ENCODE measurements around the gene ILDR1.
A peak's percentile ranks its signal among the peaks of the same experiment; 100 is the strongest.

The ILDR1 gene

GRCh38 chr3:122021811-122022401 is at the start of gene ILDR1:
ILDR1 (minus strand) TSS chr3:122022247; CDS start chr3:122022077, 170 bp downstream.
- in situ Hi-C loops (cut with MboI; ENCODE audit: low pct_unique_long_range_greater_than_20kb, low sequenced_read_pairs, unreplicated experiment) = no loop called here
- TF ChIP-seq, protein P1, sequence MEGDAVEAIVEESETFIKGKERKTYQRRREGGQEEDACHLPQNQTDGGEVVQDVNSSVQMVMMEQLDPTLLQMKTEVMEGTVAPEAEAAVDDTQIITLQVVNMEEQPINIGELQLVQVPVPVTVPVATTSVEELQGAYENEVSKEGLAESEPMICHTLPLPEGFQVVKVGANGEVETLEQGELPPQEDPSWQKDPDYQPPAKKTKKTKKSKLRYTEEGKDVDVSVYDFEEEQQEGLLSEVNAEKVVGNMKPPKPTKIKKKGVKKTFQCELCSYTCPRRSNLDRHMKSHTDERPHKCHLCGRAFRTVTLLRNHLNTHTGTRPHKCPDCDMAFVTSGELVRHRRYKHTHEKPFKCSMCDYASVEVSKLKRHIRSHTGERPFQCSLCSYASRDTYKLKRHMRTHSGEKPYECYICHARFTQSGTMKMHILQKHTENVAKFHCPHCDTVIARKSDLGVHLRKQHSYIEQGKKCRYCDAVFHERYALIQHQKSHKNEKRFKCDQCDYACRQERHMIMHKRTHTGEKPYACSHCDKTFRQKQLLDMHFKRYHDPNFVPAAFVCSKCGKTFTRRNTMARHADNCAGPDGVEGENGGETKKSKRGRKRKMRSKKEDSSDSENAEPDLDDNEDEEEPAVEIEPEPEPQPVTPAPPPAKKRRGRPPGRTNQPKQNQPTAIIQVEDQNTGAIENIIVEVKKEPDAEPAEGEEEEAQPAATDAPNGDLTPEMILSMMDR (IDR thresholded peaks at IDR 0.05; ENCODE audit: extremely low read depth, insufficient read depth, missing control alignments) = no peak
- DNase-seq (ENCODE audit: low spot score) = peak; percentile 62

DNA sequence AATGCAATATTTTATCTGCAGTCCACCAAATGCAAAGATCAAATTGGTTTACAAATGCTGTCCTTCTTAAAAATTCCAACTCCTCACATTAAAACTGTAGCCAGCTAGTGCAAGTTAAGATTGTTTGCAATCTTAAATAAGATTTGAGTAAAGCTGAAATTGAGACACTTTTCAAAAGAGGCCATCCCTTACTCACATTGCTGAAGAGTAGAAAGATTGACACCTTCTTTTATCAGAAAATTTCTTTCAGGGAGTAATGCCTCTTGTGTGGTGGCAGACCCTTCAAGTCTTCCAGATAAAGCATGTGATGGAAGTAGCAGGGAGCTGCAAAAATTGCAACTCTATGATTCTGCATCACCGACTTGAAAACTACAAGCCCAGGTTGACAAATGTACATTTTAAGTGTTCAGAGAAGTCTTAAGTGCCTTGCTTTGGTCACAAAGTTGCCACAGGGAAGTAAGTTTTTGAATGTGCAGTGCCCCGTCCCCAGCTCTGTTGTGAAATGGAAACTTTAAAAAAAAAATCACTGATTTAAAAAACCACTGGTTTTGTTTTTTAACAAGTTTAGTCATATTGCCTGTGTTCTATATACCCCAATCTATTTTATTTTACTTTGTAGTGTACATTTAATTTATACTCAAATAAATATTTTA is 45.7 kb upstream of the ILDR1 start:
- DNase-seq (ENCODE audit: low spot score) = no peak
- TF ChIP-seq, protein P1 (IDR thresholded peaks at IDR 0.05; ENCODE audit: extremely low read depth, insufficient read depth, missing control alignments) = no peak
- in situ Hi-C loops (cut with MboI; ENCODE audit: low pct_unique_long_range_greater_than_20kb, low sequenced_read_pairs, unreplicated experiment) = no loop called here

DNA sequence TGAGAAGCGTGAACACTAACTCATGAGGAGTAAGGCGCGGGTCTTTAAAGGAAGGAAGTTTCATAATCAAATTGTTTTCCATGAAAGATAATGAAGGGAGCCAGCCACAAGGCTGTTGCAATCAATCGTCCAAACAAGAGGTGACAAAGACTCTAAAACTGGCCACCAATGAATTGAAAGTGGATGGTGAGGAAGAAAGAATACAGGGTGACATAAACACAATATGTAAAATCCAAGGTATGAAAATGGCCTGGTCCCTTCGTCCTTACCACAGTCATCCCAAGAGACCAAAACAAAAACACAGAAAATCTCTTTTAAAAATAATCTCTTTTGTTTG is 45.1 kb upstream of the ILDR1 start:
- DNase-seq (ENCODE audit: low spot score) = no peak
- TF ChIP-seq, protein P1 (IDR thresholded peaks at IDR 0.05; ENCODE audit: extremely low read depth, insufficient read depth, missing control alignments) = no peak
- in situ Hi-C loops (cut with MboI; ENCODE audit: low pct_unique_long_range_greater_than_20kb, low sequenced_read_pairs, unreplicated experiment) = no loop called here

DNA sequence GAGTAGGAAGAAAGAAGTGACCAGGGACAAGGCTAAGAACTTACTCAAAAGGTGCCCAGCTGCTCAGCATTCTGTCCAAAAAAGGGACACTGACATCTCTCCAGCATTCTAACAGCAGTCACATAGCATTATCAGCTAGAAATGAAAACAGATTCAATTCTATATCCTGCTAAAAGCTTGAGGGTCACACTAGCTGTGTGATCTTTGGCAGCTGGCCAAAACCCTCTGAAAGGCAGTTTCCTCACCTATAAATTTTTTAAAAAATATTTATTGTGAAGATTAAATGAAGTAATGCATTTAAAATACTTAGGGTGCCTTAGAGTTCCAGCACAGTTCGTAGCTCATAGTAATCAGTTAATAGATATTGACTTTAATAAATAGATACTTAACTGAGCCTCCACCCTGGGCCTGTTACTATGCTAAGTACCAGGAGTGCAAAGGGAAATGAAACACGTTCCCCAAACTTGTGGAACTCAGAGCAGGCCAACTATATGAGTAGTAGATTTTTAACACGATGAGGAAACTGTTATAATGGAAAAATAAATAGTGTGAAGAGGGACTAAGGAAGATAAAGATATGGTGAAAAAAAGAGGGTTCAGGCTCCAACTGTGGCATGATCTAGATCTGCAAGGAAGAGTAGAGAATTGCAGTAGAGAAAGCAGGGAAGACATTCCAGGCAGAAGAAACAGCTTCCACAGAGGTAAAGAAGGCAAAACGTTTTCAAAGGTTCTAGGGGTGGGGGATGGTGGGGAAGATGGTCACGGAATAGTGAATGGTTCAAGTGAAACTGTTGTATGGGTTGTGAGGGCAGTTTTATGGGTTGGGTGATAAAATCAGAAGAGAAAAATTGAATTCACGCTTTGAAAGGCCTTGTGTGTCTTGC is 44.5 kb upstream of the ILDR1 start:
- TF ChIP-seq, protein P1 (IDR thresholded peaks at IDR 0.05; ENCODE audit: extremely low read depth, insufficient read depth, missing control alignments) = no peak
- in situ Hi-C loops (cut with MboI; ENCODE audit: low pct_unique_long_range_greater_than_20kb, low sequenced_read_pairs, unreplicated experiment) = no loop called here
- no peak for DNase-seq (ENCODE audit: low spot score)

DNA sequence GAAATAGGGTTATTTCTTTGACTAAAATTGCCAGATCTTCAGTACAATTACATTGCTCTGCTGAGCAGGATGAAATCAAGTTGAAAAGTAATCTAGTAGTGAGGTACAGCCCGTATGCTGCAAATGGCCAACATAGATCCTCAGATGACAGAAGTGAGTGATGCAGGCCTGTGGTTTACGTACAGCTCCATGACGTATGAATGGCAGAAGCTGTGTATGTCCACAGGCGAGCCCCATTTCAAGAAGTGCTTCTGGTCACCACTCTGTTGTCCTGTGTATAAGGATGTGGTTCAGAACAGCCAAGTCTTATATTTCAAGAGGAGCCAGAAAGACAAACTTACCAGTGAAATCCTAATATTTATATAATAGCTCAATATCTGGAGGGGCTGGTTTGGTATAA is 42.3 kb upstream of the ILDR1 start:
- TF ChIP-seq, protein P1 (IDR thresholded peaks at IDR 0.05; ENCODE audit: extremely low read depth, insufficient read depth, missing control alignments) = no peak
- DNase-seq (ENCODE audit: low spot score) = no peak
- in situ Hi-C loops (cut with MboI; ENCODE audit: low pct_unique_long_range_greater_than_20kb, low sequenced_read_pairs, unreplicated experiment) = no loop called here

GRCh38 chr3:122063908-122064307 is 41.9 kb upstream of the ILDR1 start:
- in situ Hi-C loops (cut with MboI; ENCODE audit: low pct_unique_long_range_greater_than_20kb, low sequenced_read_pairs, unreplicated experiment) = no loop called here
- TF ChIP-seq, protein P1 (IDR thresholded peaks at IDR 0.05; ENCODE audit: extremely low read depth, insufficient read depth, missing control alignments) = no peak
- no peak for DNase-seq (ENCODE audit: low spot score)

Measured in GM13977 (cell line).